Psoas muscle (tissue), 8 donors: Measurements from ENCODE around the gene KRTAP22-2. TPM values are rescaled to one million over a fixed set of nuclear protein-coding genes. Genes with fewer than 3 reads are reported as not detected.

Experiments used
- ATAC-seq, 4 donors: fragments of 200-7000 bp; cut with Tn5 transposase; one replicate each; pipeline ENCODE4 v1.9.1; 2020; ENCODE audit warnings: moderate library complexity in 3 of 4, mild to moderate bottlenecking in 2 of 4
- DNase-seq, 2 donors: peaks; one replicate each; pipeline ENCODE4 v3.0.0-alpha.2; 2020
- H3K27ac ChIP-seq: fragments of 200-600 bp; one replicate; pipeline ENCODE4 v1.8.0; 2022
- H3K27me3 ChIP-seq, 3 donors: fragments of 200-600 bp in 1 of 3; one replicate each; pipeline versions ENCODE4 v1.6.1 to v1.8.0; 2013 to 2022; ENCODE audit warnings: low read length in 2 of 3, mild to moderate bottlenecking in 2 of 3, moderate library complexity in 1 of 3; ENCODE audit not compliant: insufficient read depth in 3 of 3
- H3K36me3 ChIP-seq, 2 donors: fragments of 200-600 bp in 1 of 2; one replicate each; pipeline versions ENCODE4 v1.6.1 to v1.8.0; 2013 to 2022; ENCODE audit warnings: low read depth in 1 of 2, mild to moderate bottlenecking in 1 of 2, moderate library complexity in 1 of 2; ENCODE audit not compliant: insufficient read depth in 1 of 2
- H3K4me1 ChIP-seq: fragments of 200-600 bp; one replicate; pipeline ENCODE4 v1.8.0; 2022
- H3K4me3 ChIP-seq: fragments of 200-600 bp; one replicate; pipeline ENCODE4 v1.8.0; 2022; ENCODE audit warnings: mild to moderate bottlenecking
- H3K9me3 ChIP-seq: fragments of 200-600 bp; one replicate; pipeline ENCODE4 v1.8.0; 2022
- CTCF ChIP-seq: fragments of 200-600 bp; IDR thresholded peaks from one replicate; pipeline ENCODE4 v1.8.0; 2022; ENCODE audit warnings: antibody characterized with exemption
- WGBS, 3 donors: extraction: QIAGEN DNeasy Blood & Tissue Kit; methylation state at CpG; one replicate each; pipeline versions ENCODE4 v1.1.6 to v1.1.7; 2013; 5-methylcytosine and 5-hydroxymethylcytosine counted together
- intact Hi-C, 2 donors: fragments of 100-400 bp; cut with DNase I; formaldehyde crosslinking; loops; one replicate each; pipeline versions ENCODE4 v1.11.0 to v1.14.2; 2022
- polyA plus RNA-seq, 3 donors: library from polyadenylated mRNA; stranded (reverse); fragments of 200-250 nt; gene quantifications; one replicate each; pipeline ENCODE4 v1.2.3, GENCODE V29; 2013
- total RNA-seq, 4 donors: library from RNA; stranded (reverse); fragmentation: NEBNext Ultra II Directional in 2 of 4; extraction: Animal tissue kit (Norgen Biotek cat#: 25700) in 2 of 4; gene quantifications; one replicate each; pipeline versions ENCODE4 v1.2.1 to v1.2.4, GENCODE V29; 2021 to 2023
- donor health status: healthy with polysubstance abuse.
- donor health status: DM: no; HTN: no; CAD: no; lungs with moderate emphysema.
- donor health status: Bipolar disorder and iron deficiency.
- donor health status: healthy.
- donor health status: DM: yes; HTN: yes; CAD: no.
- donor health status: DM: no; HTN: no; CAD: no.
- donor health status: DM: no; HTN: no; CAD: no.
- donor health status: DM: yes; HTN: yes; CAD: no.

KRTAP22-2 gene
- total and polyA plus RNA-seq, 7 donors = not detected

DNA sequence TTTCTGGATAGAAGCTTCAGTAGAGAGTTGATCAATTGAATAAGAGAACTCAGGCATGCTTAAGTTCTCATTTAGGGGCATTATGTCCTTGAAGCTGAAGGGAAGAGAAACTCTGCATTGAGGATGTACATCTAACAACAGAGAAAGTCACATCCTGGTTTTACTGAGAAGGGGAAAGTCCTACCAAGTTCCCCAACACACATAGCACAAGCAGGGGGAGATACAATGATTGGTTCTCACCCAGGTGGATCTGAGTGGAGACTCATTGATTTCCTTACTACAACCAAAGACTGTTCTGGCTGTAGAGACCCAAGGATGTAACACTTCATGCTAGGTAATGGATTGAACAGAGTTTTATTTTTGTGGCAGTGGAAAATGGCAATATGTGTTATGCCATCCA lies 25.0 kb upstream of the KRTAP22-2 start:
- Histone ChIP-seq H3K4me1 (no peaks in the 10 kb centered on the region), H3K27ac (no peak overlapping the region), H3K4me3 (no peak overlapping the region), H3K36me3 (no peaks in the 10 kb centered on the region), H3K27me3 (no peaks in the 10 kb centered on the region), H3K9me3 (no peaks in the 10 kb centered on the region)
- ATAC-seq = no peak
- DNase-seq = no peak
- TF ChIP-seq CTCF = no peak
- intact Hi-C loops = no loop called here

- Histone ChIP-seq H3K4me3 (no peak within 1 kb of the TSS), H3K4me1 (no peaks in the 10 kb centered on the region), H3K27me3 (no peaks in the 10 kb centered on the region), H3K27ac (no peak within 1 kb of the TSS), H3K9me3 (no peaks in the 10 kb centered on the region), H3K36me3 (no peaks in the 10 kb centered on the region)
- ATAC-seq (no peak), DNase-seq (no peak)
- TF ChIP-seq CTCF = no peak
- intact Hi-C loops = no loop called here
- WGBS, 3 donors = 72 to 75% (median 73%) methylated on average over 2 of the region's 2 CpGs
Measured at GRCh38 chr21:30613836-30614235, 23.6 kb upstream of the KRTAP22-2 start, which contains the start of gene KRTAP6-1. Gene KRTAP6-1, minus strand, starts transcription at chr21:30613930. Its CDS starts 26 bp downstream, at chr21:30613904.

DNA sequence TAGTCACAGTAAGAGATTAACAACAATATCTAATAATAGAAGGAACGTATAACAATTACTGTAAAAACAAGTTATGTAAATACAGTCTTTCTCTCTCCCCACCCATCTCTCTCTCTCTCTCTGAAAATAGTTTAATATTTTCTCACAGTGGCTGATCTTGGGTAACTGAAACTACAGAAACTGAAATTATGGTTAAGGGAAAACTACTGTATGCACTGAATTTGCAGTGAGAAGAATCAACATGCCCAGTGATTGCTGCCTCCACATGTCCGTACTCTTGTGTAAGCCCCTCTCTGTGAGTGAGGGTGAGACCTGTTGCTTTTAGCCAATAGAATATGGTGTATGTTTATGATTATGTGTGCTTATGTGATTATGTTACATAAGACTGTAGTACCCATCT lies 21.9 kb upstream of the KRTAP22-2 start:
- DNase-seq (no peak), ATAC-seq (no peak)
- no peaks in the 10 kb centered on the region for H3K9me3 ChIP-seq
- H3K27ac ChIP-seq = no peak overlapping the region
- no peaks in the 10 kb centered on the region for H3K36me3 ChIP-seq
- no peak overlapping the region for H3K4me3 ChIP-seq
- intact Hi-C loops = no loop called here
- no peak for TF ChIP-seq CTCF
- H3K27me3 ChIP-seq = no peaks in the 10 kb centered on the region
- no peaks in the 10 kb centered on the region for H3K4me1 ChIP-seq
- WGBS, 3 donors = 83 to 92% (median 87%) methylated on average over 2 of the region's 2 CpGs

DNA sequence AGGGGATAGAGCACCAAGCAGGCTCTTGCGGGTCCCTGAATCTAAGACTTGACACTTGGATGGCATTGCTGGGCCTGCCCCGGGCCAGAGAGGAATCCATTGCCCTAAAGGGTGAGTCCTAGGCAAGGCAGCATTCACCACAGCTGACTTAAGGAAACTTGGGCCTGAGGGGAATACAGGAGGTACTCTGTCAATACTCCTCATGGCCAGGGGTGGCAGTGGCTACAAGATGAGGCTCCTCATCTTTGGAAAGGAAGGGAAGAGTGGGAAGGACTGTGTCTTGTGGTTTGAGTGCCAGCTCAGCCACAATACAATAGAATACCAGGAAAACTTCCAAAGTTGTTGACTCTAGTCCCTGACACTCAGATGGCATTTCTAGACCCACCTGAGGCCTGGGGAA lies 15.8 kb upstream of the KRTAP22-2 start:
- ATAC-seq = no peak
- H3K36me3 ChIP-seq = no peaks in the 10 kb centered on the region
- H3K27ac ChIP-seq = no peak overlapping the region
- H3K4me1 ChIP-seq = no peaks in the 10 kb centered on the region
- intact Hi-C loops = no loop called here
- WGBS, 3 donors = 83 to 87% (median 86%) methylated on average over 2 of the region's 2 CpGs
- H3K9me3 ChIP-seq = no peaks in the 10 kb centered on the region
- no peak overlapping the region for H3K4me3 ChIP-seq
- no peaks in the 10 kb centered on the region for H3K27me3 ChIP-seq
- no peak for TF ChIP-seq CTCF
- DNase-seq = no peak

DNA sequence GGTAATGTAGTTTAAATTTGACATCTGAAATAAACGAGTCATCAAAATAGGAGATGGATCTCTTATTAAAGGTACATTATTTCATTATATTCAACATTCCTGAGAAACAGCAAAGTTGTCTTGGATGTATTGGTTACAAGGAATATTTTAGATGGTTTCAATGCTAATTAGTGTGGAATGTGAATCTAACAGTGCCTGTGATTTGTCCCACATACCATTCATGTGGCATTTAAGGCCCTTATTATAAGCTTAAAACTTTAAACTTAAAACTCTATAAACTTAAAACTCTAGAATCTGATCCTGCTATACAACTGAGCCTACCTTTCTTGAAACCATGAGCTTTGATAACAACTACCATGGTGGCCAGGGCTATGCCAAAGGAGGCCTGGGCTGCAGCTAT lies 10.6 kb upstream of the KRTAP22-2 start, which contains the start of gene KRTAP22-1:
KRTAP22-1 (plus strand) TSS at position 301 of the 400 bp plus-strand sequence.
- intact Hi-C loops = no loop called here
- no peak for TF ChIP-seq CTCF
- 50 to 91% (median 50%) methylated on average over 1 of the region's 1 CpG for WGBS, 3 donors
- ATAC-seq (no peak), DNase-seq (no peak)
- no peaks in the 10 kb centered on the region for H3K4me1 ChIP-seq
- H3K27ac ChIP-seq = no peak within 1 kb of the TSS
- H3K9me3 ChIP-seq = no peaks in the 10 kb centered on the region
- no peak within 1 kb of the TSS for H3K4me3 ChIP-seq
- H3K27me3 ChIP-seq = no peaks in the 10 kb centered on the region
- H3K36me3 ChIP-seq = no peaks in the 10 kb centered on the region
